IMR-90 (cell line): ENCODE data around the gene HOXC12. TPM values are rescaled to one million over a fixed set of nuclear protein-coding genes. Genes with fewer than 3 reads are reported as not detected.

Experiments used
- ATAC-seq: fragments of 200-7000 bp; cut with Tn5 transposase; 2 replicates; pipeline ENCODE4 v1.9.1; 2020; ENCODE audit warnings: low read depth, mild to moderate bottlenecking, moderate library complexity
- BruUV-seq: library from RNA; stranded (reverse); fragments of 400-500 nt; replicated peaks from 2 replicates; lab custom pipeline; 2021; lab: Mats Ljungman, UMichigan
- CTCF ChIA-PET: fragments of 300-600 bp; formaldehyde crosslinking; extraction: SDS; loops from one replicate; lab custom pipeline; 2021; ENCODE audit warnings: antibody characterized with exemption; lab: Yijun Ruan, JAX
- POLR2A ChIA-PET: fragments of 300-600 bp; sonication (Branson Sonifier 250); formaldehyde crosslinking; loops from one replicate; lab custom pipeline; 2022; ENCODE audit warnings: antibody characterized with exemption; ENCODE audit not compliant: unreplicated experiment; lab: Charles Lee
- DNase-seq: peaks from one replicate; pipeline ENCODE4 v3.0.0; 2013
- H2AFZ ChIP-seq: replicated peaks from 2 replicates; pipeline ENCODE3; 2013; ENCODE audit warnings: low read length, mild to moderate bottlenecking; ENCODE audit not compliant: poor library complexity
- H2AK5ac ChIP-seq: 2 replicates; pipeline ENCODE4 v1.6.1; 2013; ENCODE audit warnings: low read depth, low read length, inconsistent platforms
- H2AK9ac ChIP-seq: replicated peaks from 2 replicates; pipeline ENCODE3; 2013; ENCODE audit warnings: mild to moderate bottlenecking, low read depth, low read length, moderate library complexity; ENCODE audit not compliant: poor library complexity
- H2BK120ac ChIP-seq: 2 replicates; pipeline ENCODE4 v1.6.1; 2013; ENCODE audit warnings: low read depth, low read length, inconsistent platforms
- H2BK15ac ChIP-seq: 3 replicates; pipeline ENCODE4 v1.6.1; 2013; ENCODE audit warnings: low read depth, low read length, inconsistent platforms
- H2BK20ac ChIP-seq: 2 replicates; pipeline ENCODE4 v1.6.1; 2013; ENCODE audit warnings: low read depth, mild to moderate bottlenecking, inconsistent platforms, low read length, moderate library complexity
- H2BK5ac ChIP-seq: 2 replicates; pipeline ENCODE4 v1.6.1; 2013; ENCODE audit warnings: mild to moderate bottlenecking, low read depth, low read length, inconsistent platforms; ENCODE audit not compliant: poor library complexity, severe bottlenecking
- H3K14ac ChIP-seq: replicated peaks from 2 replicates; pipeline ENCODE4 v1.6.1; 2013; ENCODE audit warnings: low read depth, low read length, inconsistent platforms
- H3K18ac ChIP-seq: 2 replicates; pipeline ENCODE4 v1.6.1; 2013; ENCODE audit warnings: low read depth, low read length, control low read depth
- H3K23ac ChIP-seq: 2 replicates; pipeline ENCODE4 v1.6.1; 2013; ENCODE audit warnings: low read depth, low read length, inconsistent platforms
- H3K27ac ChIP-seq: 2 replicates; pipeline ENCODE4 v1.5.1; 2013; ENCODE audit warnings: mild to moderate bottlenecking, control low read depth, low read length; ENCODE audit not compliant: insufficient read depth
- H3K27me3 ChIP-seq: 2 replicates; pipeline ENCODE4 v1.6.1; 2013; ENCODE audit warnings: low read length; ENCODE audit not compliant: control insufficient read depth, insufficient read depth
- H3K36me3 ChIP-seq: 2 replicates; pipeline ENCODE4 v1.6.1; 2013; ENCODE audit warnings: low read length, mixed read lengths; ENCODE audit not compliant: control insufficient read depth, insufficient read depth
- H3K4ac ChIP-seq: 2 replicates; pipeline ENCODE4 v1.6.1; 2013; ENCODE audit warnings: low read depth, low read length, inconsistent platforms
- H3K4me1 ChIP-seq: 2 replicates; pipeline ENCODE4 v1.6.1; 2013; ENCODE audit warnings: low read length, mixed read lengths; ENCODE audit not compliant: control insufficient read depth, insufficient read depth
- H3K4me2 ChIP-seq: 2 replicates; pipeline ENCODE4 v1.6.1; 2013; ENCODE audit warnings: low read depth, mild to moderate bottlenecking, control low read depth, low read length, moderate library complexity
- H3K4me3 ChIP-seq: 2 replicates; pipeline ENCODE4 v1.5.1; 2013; ENCODE audit warnings: low read depth, mild to moderate bottlenecking, control low read depth, low read length, moderate library complexity; ENCODE audit not compliant: insufficient read depth
- H3K56ac ChIP-seq: 2 replicates; pipeline ENCODE4 v1.6.1; 2013; ENCODE audit warnings: low read length, inconsistent platforms; ENCODE audit not compliant: insufficient read depth; ENCODE audit errors: extremely low read depth
- H3K79me1 ChIP-seq, 2 experiments: 2 replicates each; pipeline ENCODE4 v1.6.1; 2013; ENCODE audit warnings: low read length in 2 of 2, inconsistent platforms in 1 of 2, low read depth in 1 of 2
- H3K9ac ChIP-seq: 2 replicates; pipeline ENCODE4 v1.6.1; 2013; ENCODE audit warnings: low read depth, low read length, control low read depth
- H3K9me1 ChIP-seq: 2 replicates; pipeline ENCODE4 v1.6.1; 2013; ENCODE audit warnings: low read length, inconsistent platforms; ENCODE audit not compliant: insufficient read depth
- H3K9me3 ChIP-seq: 2 replicates; pipeline ENCODE4 v1.6.1; 2013; ENCODE audit warnings: low read length; ENCODE audit not compliant: control insufficient read depth, insufficient read depth
- H4K20me1 ChIP-seq: 2 replicates; pipeline ENCODE4 v1.6.1; 2013; ENCODE audit warnings: low read length, inconsistent platforms; ENCODE audit not compliant: insufficient read depth
- H4K5ac ChIP-seq: 2 replicates; pipeline ENCODE4 v1.6.1; 2013; ENCODE audit warnings: mild to moderate bottlenecking, low read depth, low read length, control low read depth
- H4K8ac ChIP-seq, 2 experiments: 2 replicates each; pipeline ENCODE4 v1.6.1; 2013; ENCODE audit warnings: low read depth in 2 of 2, low read length in 2 of 2, control low read depth in 1 of 2, inconsistent platforms in 1 of 2
- H4K91ac ChIP-seq: 2 replicates; pipeline ENCODE4 v1.6.1; 2013; ENCODE audit warnings: low read depth, low read length, inconsistent platforms; ENCODE audit not compliant: insufficient read depth
- BHLHE40 ChIP-seq: fragments of 150-350 bp; IDR thresholded peaks from 2 replicates; pipeline ENCODE4 v1.6.1; 2016; ENCODE audit warnings: mild to moderate bottlenecking, low read depth, low read length
- CEBPB ChIP-seq: IDR thresholded peaks from 2 replicates; pipeline ENCODE4 v1.6.1; 2012; ENCODE audit warnings: low read depth, low read length, improper control_type of control experiment
- CHD1 ChIP-seq: IDR thresholded peaks from 2 replicates; pipeline ENCODE4 v1.6.1; 2012; ENCODE audit warnings: low read depth, low read length, improper control_type of control experiment
- CTCF ChIP-seq: conservative IDR thresholded peaks from 2 replicates; pipeline ENCODE4 v1.5.1; 2012; ENCODE audit warnings: mild to moderate bottlenecking, low read depth, low read length, improper control_type of control experiment
- ELK1 ChIP-seq: fragments of 150-350 bp; IDR thresholded peaks from 2 replicates; pipeline ENCODE4 v1.6.1; 2016; ENCODE audit warnings: low read depth, mild to moderate bottlenecking, low read length, moderate library complexity, borderline replicate concordance
- FOS ChIP-seq: fragments of 150-350 bp; IDR thresholded peaks from 2 replicates; pipeline ENCODE4 v1.6.1; 2016; ENCODE audit warnings: low read depth, low read length
- MAFK ChIP-seq: IDR thresholded peaks from 2 replicates; pipeline ENCODE4 v1.6.1; 2012; ENCODE audit warnings: low read depth, low read length, improper control_type of control experiment
- MAZ ChIP-seq: IDR thresholded peaks from 2 replicates; pipeline ENCODE4 v1.6.1; 2012; ENCODE audit warnings: low read depth, mild to moderate bottlenecking, low read length, improper control_type of control experiment, moderate library complexity, borderline replicate concordance
- MXI1 ChIP-seq: IDR thresholded peaks from 2 replicates; pipeline ENCODE4 v1.6.1; 2012; ENCODE audit warnings: low read depth, mild to moderate bottlenecking, low read length, moderate library complexity, borderline replicate concordance
- NFE2L2 ChIP-seq: fragments of 150-350 bp; IDR thresholded peaks from 2 replicates; pipeline ENCODE4 v1.6.1; 2016; ENCODE audit warnings: low read depth, mild to moderate bottlenecking, low read length
- POLR2A ChIP-seq: IDR thresholded peaks from 2 replicates; pipeline ENCODE4 v1.6.1; 2012; ENCODE audit warnings: mild to moderate bottlenecking, low read depth, low read length
- RAD21 ChIP-seq: IDR thresholded peaks from 2 replicates; pipeline ENCODE4 v1.6.1; 2012; ENCODE audit warnings: low read length, improper control_type of control experiment
- RCOR1 ChIP-seq: IDR thresholded peaks from 2 replicates; pipeline ENCODE4 v1.6.1; 2012; ENCODE audit warnings: mild to moderate bottlenecking, low read length, improper control_type of control experiment; ENCODE audit not compliant: insufficient replicate concordance
- RFX5 ChIP-seq: IDR thresholded peaks from 2 replicates; pipeline ENCODE4 v1.8.0; 2012; ENCODE audit warnings: low read depth, mild to moderate bottlenecking, low read length, moderate library complexity
- SMC3 ChIP-seq: fragments of 150-350 bp; IDR thresholded peaks from 2 replicates; pipeline ENCODE4 v1.6.1; 2016; ENCODE audit warnings: low read depth, mild to moderate bottlenecking, antibody characterized with exemption, low read length, moderate library complexity
- USF2 ChIP-seq: fragments of 150-350 bp; IDR thresholded peaks from 2 replicates; pipeline ENCODE4 v1.6.1; 2017; ENCODE audit warnings: mild to moderate bottlenecking, antibody characterized with exemption, low read length, low read depth
- WGBS, 2 experiments: methylation state at CpG; one replicate each; pipeline versions ENCODE4 v1.1.5 to v1.1.7; 2013; ENCODE audit warnings: missing lambda C conversion rate in 2 of 2; ENCODE audit not compliant: insufficient read length in 1 of 2; ENCODE audit errors: extremely low coverage in 2 of 2; 5-methylcytosine and 5-hydroxymethylcytosine counted together
- dilution Hi-C: fragments of 300-500 bp; cut with HindIII; formaldehyde crosslinking; loops from one replicate; pipeline ENCODE4 v1.14.3; 2018; ENCODE audit warnings: low sequenced_read_pairs; ENCODE audit not compliant: unreplicated experiment
- in situ Hi-C: fragments of 300-500 bp; cut with MboI; formaldehyde crosslinking; loops from 3 replicates; pipeline ENCODE4 v1.14.3; 2019; ENCODE audit warnings: low sequenced_read_pairs, inconsistent platforms, mixed read lengths
- intact Hi-C: fragments of 100-400 bp; cut with micrococcal nuclease; formaldehyde crosslinking; loops from 2 replicates; pipeline ENCODE4 v1.10.0; 2022
- polyA plus RNA-seq, 3 experiments: library from polyadenylated mRNA; depleted of rRNA; stranded (reverse); fragments of >200 nt; gene quantifications; 2 replicates each; pipeline ENCODE4 v1.2.3, GENCODE V29; 2012; ENCODE audit warnings: low replicate concordance in 1 of 3
- total RNA-seq: library from RNA; depleted of rRNA; stranded (reverse); fragments of >200 nt; gene quantifications from 2 replicates; pipeline ENCODE4 v1.2.3, GENCODE V29; 2012

HOXC12 gene
- total and polyA plus RNA-seq, 2 of the 4 experiments (the other 2 are of a cell fraction): not detected

GRCh38 chr12:53971686-53972085 lies 17.0 kb downstream of the HOXC12 start:
- H2BK5ac ChIP-seq: no peak overlapping the region
- H4K91ac ChIP-seq: no peak overlapping the region
- intact Hi-C loops: no loop called here
- no peak overlapping the region for H2AK9ac ChIP-seq
- H4K5ac ChIP-seq: no peak overlapping the region
- no peak overlapping the region for H3K4me3 ChIP-seq
- H3K9ac ChIP-seq: no peak overlapping the region
- ATAC-seq (no peak), DNase-seq (no peak)
- no peak overlapping the region for H2AFZ ChIP-seq
- H3K79me1 ChIP-seq: no peaks in the 10 kb centered on the region
- no peak overlapping the region for H4K8ac ChIP-seq
- no peak overlapping the region for H2BK120ac ChIP-seq
- H2BK20ac ChIP-seq: no peak overlapping the region
- H2BK15ac ChIP-seq: no peak overlapping the region
- H3K23ac ChIP-seq: no peak overlapping the region
- no peak overlapping the region for H3K56ac ChIP-seq
- in situ Hi-C loops: no loop called here
- WGBS, 2 experiments: no CpG with 5 or more reads among the region's 2 CpGs
- CTCF ChIA-PET: no interaction called here
- H3K27me3 ChIP-seq: peaks cover 99% of the 10 kb centered on the region
- no peak overlapping the region for H3K14ac ChIP-seq
- no peak overlapping the region for H3K18ac ChIP-seq
- BruUV-seq: no TSS peak
- peaks cover 2% of the 10 kb centered on the region; the same call in 1 of the 2 replicates for H4K20me1 ChIP-seq
- no peak overlapping the region for H3K4me2 ChIP-seq
- H3K9me1 ChIP-seq: no peaks in the 10 kb centered on the region
- peaks cover 2% of the 10 kb centered on the region; the same call in 1 of the 2 replicates for H3K4me1 ChIP-seq
- H3K36me3 ChIP-seq: no peaks in the 10 kb centered on the region
- H3K4ac ChIP-seq: no peak overlapping the region
- POLR2A ChIA-PET: no interaction called here
- no peak overlapping the region for H2AK5ac ChIP-seq
- H3K27ac ChIP-seq: no peak overlapping the region
- TF ChIP-seq RFX5: no peak
- TF ChIP-seq MXI1: no peak
- TF ChIP-seq RCOR1: no peak
- no peak for TF ChIP-seq BHLHE40
- no peak for TF ChIP-seq CTCF
- no peak for TF ChIP-seq CEBPB
- TF ChIP-seq ELK1: no peak
- no peak for TF ChIP-seq MAFK
- no peak for TF ChIP-seq NFE2L2
- no peak for TF ChIP-seq RAD21
- TF ChIP-seq POLR2A: no peak
- TF ChIP-seq USF2: no peak
- TF ChIP-seq CHD1: no peak
- TF ChIP-seq SMC3: no peak
- TF ChIP-seq MAZ: no peak
- TF ChIP-seq FOS: no peak
- H3K9me3 ChIP-seq: peaks cover 15% of the 10 kb centered on the region
- dilution Hi-C loops: no loop called here
